ENCODE measurements around the gene SDHB.

DNA sequence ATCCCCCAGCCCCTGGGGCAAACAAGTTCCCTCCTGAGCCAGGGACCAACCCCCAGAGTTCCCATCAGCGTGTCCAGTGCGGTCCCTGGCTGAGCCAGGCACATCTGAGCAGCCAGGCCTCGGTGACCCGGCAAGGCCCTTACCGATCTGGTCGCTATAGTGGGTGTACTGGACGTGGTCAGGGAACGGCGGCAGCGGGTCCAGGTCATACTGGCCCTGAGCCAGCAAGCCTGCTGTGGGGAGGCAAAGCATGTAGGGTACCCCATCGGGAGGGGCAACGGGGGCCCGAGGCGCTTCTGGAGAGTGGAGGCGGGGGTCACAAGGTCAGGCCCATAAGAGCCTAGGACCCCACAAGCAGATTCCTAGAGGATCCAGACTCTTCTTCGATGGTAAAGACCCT lies 76.9 kb downstream of the SDHB start:
- TF ChIP-seq, protein P1, sequence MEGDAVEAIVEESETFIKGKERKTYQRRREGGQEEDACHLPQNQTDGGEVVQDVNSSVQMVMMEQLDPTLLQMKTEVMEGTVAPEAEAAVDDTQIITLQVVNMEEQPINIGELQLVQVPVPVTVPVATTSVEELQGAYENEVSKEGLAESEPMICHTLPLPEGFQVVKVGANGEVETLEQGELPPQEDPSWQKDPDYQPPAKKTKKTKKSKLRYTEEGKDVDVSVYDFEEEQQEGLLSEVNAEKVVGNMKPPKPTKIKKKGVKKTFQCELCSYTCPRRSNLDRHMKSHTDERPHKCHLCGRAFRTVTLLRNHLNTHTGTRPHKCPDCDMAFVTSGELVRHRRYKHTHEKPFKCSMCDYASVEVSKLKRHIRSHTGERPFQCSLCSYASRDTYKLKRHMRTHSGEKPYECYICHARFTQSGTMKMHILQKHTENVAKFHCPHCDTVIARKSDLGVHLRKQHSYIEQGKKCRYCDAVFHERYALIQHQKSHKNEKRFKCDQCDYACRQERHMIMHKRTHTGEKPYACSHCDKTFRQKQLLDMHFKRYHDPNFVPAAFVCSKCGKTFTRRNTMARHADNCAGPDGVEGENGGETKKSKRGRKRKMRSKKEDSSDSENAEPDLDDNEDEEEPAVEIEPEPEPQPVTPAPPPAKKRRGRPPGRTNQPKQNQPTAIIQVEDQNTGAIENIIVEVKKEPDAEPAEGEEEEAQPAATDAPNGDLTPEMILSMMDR (conservative IDR thresholded peaks at IDR 0.05; ENCODE audit: low read depth, low read length): no peak
- no peak for TF ChIP-seq EZH2 (IDR thresholded peaks at IDR 0.05; ENCODE audit: low read length, unreplicated experiment)
